Measurements from ENCODE around the gene CD59.

GRCh38 chr11:33701302-33702230, 34.7 kb downstream of the CD59 start:
- no peak for TF ChIP-seq CTCF (IDR thresholded peaks at IDR 0.05 in 4 of 5, conservative IDR thresholded peaks at IDR 0.05 in 1 of 5)
- TF ChIP-seq POLR2A (IDR thresholded peaks at IDR 0.05): no peak
